SJSA1 (cell line): ENCODE measurements around the gene TCF7. TPM values are rescaled to one million over a fixed set of nuclear protein-coding genes. Genes with fewer than 3 reads are reported as not detected.

ENCODE experiments used
- DNase-seq, 2 experiments: peaks; one replicate each; pipeline ENCODE4 v3.0.0-alpha.2; 2015 to 2020; ENCODE audit warnings: low spot score in 2 of 2, low read depth in 1 of 2
- H3K27ac ChIP-seq: fragments of 250-450 bp; sonication (Bioruptor Pico); 2 replicates; pipeline ENCODE4 v1.5.1; 2020; ENCODE audit warnings: mild to moderate bottlenecking, moderate library complexity
- H3K27me3 ChIP-seq: fragments of 250-450 bp; sonication (Bioruptor Pico); replicated peaks from 2 replicates; pipeline ENCODE4 v1.5.1; 2020; ENCODE audit warnings: mild to moderate bottlenecking, moderate library complexity
- H3K36me3 ChIP-seq: fragments of 250-450 bp; sonication (Bioruptor Pico); 2 replicates; pipeline ENCODE4 v1.5.1; 2020; ENCODE audit warnings: mild to moderate bottlenecking
- H3K4me1 ChIP-seq: fragments of 250-450 bp; sonication (Bioruptor Pico); replicated peaks from 2 replicates; pipeline ENCODE4 v1.6.1; 2021; ENCODE audit warnings: mild to moderate bottlenecking
- H3K4me3 ChIP-seq: fragments of 250-450 bp; sonication (Bioruptor Pico); 2 replicates; pipeline ENCODE4 v1.5.1; 2020; ENCODE audit warnings: mild to moderate bottlenecking
- H3K9me3 ChIP-seq: fragments of 250-450 bp; sonication (Bioruptor Pico); replicated peaks from 2 replicates; pipeline ENCODE4 v1.5.1; 2020; ENCODE audit warnings: mild to moderate bottlenecking
- total RNA-seq: library from RNA; depleted of rRNA; stranded (reverse); fragments of >200 nt; shearing (Covaris generic); gene quantifications from 2 replicates; pipeline ENCODE4 v1.2.3, GENCODE V29; 2014; rRNA removed

The TCF7 gene
- 17.8 and 33.5 TPM in 2 replicates for total RNA-seq

DNA sequence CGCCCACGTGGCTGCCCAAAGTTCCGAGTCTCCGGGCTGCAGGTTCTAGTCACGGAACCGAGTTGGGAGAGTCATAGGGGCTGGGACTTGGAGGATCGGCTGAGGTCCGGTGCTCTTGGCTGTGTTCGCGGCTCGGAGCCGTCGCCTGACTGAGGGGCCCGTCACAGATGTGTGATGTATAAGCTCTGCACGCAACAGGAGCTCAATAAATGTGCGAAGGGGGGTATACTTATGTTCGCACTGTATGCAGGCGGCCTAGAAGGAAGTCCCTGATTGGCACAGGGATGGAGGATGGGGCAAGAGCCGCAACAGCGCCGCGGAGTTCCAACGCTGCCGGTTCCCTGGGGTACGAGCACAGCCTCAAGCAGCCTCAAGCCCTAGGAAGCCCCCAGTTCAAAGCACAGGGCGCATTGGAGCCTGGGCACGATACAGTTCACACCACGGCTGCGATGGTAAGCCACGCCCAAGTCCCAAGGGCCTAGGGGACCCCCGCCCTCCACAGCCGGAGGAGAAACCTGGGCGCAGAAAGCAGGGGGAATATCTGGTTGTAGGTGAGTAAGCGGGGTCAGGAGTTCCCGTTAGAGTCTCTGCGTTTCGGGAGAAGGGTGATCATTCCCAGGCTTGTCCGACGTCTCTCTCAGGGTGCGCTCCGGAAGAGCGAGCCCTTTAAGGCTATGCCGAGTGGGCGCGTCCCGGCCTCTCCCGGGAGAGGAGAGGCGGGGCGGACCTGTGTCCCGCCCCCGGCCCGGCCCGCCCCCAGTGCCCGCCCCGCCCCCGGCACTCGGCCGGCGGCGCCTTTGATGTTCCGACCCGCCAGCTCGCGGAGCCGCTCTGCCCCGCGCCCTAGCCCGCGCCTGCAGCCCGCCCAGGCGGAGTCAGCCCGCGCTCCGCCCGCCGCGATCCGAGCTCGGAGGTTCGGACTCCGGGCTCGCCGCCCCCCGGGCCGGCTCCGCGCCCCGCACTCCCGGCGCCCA lies at the start of gene TCF7:
TCF7 (plus strand) TSS at position 780 of the 974 bp plus-strand sequence. CDS start 226 bp downstream, outside the sequence.
- Histone ChIP-seq H3K4me3 (peak within 1 kb of the TSS; percentile 68), H3K27ac (peak within 1 kb of the TSS; percentile 23), H3K4me1 (peaks cover 48% of the 10 kb centered on the region), H3K36me3 (peaks cover 40% of the 10 kb centered on the region), H3K9me3 (no peaks in the 10 kb centered on the region), H3K27me3 (no peaks in the 10 kb centered on the region)
- peak; percentile 85 to 86 for DNase-seq

DNA sequence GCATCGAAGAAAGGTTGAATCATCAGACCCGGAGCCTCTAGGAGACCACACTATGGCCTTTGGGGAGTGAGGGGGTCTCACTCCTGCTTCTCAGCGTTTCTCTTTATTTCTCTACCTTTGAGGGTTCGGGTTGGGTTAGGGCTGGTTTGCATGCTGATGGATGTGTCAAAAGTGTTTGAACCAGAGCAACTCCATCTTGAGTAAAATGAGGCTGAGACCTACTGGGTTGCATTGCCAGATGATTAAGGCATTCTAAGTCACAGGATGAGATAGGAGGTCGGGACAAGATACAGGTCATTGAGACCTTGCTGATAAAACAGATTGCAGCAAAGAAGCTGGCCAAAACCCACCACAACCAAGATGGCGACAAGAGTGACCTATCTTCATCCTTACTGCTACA lies 44.9 kb upstream of the TCF7 start:
- Histone ChIP-seq H3K4me1 (peaks cover 35% of the 10 kb centered on the region), H3K9me3 (no peaks in the 10 kb centered on the region), H3K4me3 (no peak overlapping the region), H3K36me3 (no peaks in the 10 kb centered on the region), H3K27me3 (no peaks in the 10 kb centered on the region), H3K27ac (no peak overlapping the region)
- DNase-seq: no peak

- H3K27me3 ChIP-seq: no peaks in the 10 kb centered on the region
- no peak overlapping the region for H3K27ac ChIP-seq
- DNase-seq: no peak
Measured at GRCh38 chr5:134070725-134071613, 43.5 kb upstream of the TCF7 start.

GRCh38 chr5:134071614-134072207 lies 42.8 kb upstream of the TCF7 start:
- H3K36me3 ChIP-seq: no peaks in the 10 kb centered on the region
- H3K27ac ChIP-seq: no peak overlapping the region
- DNase-seq: no peak
- no peaks in the 10 kb centered on the region for H3K27me3 ChIP-seq
- H3K9me3 ChIP-seq: no peaks in the 10 kb centered on the region
- H3K4me3 ChIP-seq: no peak overlapping the region
- peaks cover 35% of the 10 kb centered on the region for H3K4me1 ChIP-seq

More at GRCh38 chr5:134070725-134071613, 43.5 kb upstream of the TCF7 start:
- H3K9me3 ChIP-seq: no peaks in the 10 kb centered on the region
- H3K4me1 ChIP-seq: peaks cover 35% of the 10 kb centered on the region
- no peak overlapping the region for H3K4me3 ChIP-seq
- H3K36me3 ChIP-seq: no peaks in the 10 kb centered on the region

DNA sequence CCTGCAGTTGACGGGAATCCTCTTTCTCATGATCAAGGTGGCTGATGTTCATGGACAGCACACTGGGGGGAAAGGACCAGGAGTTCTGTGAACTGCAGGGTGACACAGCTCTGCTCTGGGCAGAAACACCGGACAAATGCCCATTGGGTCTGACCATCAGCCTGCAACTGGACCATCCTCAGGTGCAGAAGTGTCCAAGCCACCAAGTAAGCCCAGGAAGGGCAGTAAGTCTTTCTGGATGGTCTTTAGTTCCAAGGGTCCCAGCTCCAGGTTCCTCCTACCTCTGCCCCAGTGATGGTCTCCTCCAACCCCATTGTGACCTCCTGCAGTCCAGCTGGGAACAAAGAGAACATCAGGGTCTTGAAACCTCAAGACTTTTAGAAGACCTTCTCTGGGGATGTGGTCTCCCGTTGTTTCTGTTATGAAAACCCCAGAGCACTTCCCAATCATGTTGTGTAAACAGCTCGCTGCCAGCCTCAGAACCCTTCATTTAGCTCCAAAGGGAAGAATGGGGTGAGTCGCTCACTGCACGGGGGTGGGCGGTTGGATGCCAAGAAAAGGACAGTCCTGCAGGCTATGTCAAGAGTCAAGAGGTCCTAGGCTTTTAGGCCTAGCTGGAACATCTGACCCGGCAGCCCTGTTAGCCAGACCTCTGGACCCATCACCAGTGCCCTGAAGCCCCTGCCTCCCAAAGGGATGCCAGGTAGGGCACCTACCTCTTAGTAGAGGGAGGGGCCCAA lies 41.8 kb upstream of the TCF7 start:
- H3K27me3 ChIP-seq: no peaks in the 10 kb centered on the region
- H3K4me3 ChIP-seq: no peak overlapping the region
- H3K4me1 ChIP-seq: peaks cover 35% of the 10 kb centered on the region
- DNase-seq: peak in 1 of 2 experiments; percentile 50
- no peaks in the 10 kb centered on the region for H3K9me3 ChIP-seq
- no peaks in the 10 kb centered on the region for H3K36me3 ChIP-seq
- H3K27ac ChIP-seq: no peak overlapping the region

GRCh38 chr5:134073404-134073803 lies 41.1 kb upstream of the TCF7 start:
- DNase-seq: peak in 1 of 2 experiments; percentile 50
- Histone ChIP-seq H3K27ac (no peak overlapping the region), H3K27me3 (no peaks in the 10 kb centered on the region), H3K9me3 (no peaks in the 10 kb centered on the region), H3K4me1 (peaks cover 28% of the 10 kb centered on the region), H3K36me3 (no peaks in the 10 kb centered on the region), H3K4me3 (no peak overlapping the region)

DNA sequence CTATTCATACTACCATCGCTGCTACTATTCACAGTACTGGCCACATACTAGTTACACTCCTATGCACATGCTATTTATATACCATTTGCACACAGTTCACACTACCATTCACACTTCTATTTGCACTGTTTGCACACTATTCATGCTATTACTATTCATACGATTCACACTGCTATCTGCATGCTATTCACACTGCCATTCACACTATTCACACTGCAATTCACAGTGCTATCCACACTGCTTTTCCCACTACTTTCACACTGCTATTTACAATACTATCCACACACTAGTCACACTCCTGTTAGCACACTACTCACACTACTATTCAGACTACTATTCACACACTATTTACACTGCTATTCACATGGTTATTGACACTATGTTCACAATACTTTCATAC lies 39.4 kb upstream of the TCF7 start:
- no peaks in the 10 kb centered on the region for H3K36me3 ChIP-seq
- no peak for DNase-seq
- H3K4me1 ChIP-seq: peaks cover 14% of the 10 kb centered on the region
- H3K27me3 ChIP-seq: no peaks in the 10 kb centered on the region
- H3K4me3 ChIP-seq: no peak overlapping the region
- H3K27ac ChIP-seq: no peak overlapping the region
- H3K9me3 ChIP-seq: no peaks in the 10 kb centered on the region

DNA sequence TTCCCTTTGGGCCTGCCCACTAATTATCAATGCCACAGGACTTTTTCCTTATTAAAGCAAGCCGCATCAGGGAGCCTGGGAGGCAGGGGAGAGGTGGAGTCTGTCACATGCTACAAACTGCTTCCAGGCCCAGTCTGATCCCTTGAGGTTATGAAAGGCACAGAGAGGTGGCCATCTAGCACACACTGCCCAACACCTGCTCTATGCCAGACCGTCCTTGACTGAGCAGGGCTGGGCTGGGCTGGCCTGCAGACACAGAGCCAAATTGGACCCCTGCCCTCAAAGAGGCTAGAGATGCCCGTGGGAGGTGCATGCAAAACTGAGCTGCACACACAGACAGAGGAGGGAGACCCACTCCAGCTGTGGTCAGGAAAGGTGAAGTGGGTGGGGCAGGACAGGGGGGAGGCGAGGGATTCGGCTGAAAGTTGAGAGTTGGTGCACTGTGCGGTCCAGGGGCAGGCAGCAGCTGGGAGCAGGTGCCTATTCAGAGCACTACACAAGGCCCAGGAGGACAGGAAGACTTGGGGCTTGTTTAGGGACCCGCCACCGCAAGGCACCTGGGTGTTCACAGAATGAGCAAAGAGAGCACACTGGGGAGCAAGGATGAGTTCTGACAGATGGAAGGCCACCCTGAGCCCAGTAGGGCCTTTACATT lies 36.4 kb upstream of the TCF7 start:
- no peak for DNase-seq
- Histone ChIP-seq H3K27me3 (no peaks in the 10 kb centered on the region), H3K4me1 (peaks cover 6% of the 10 kb centered on the region), H3K27ac (no peak overlapping the region), H3K36me3 (no peaks in the 10 kb centered on the region), H3K4me3 (no peak overlapping the region), H3K9me3 (no peaks in the 10 kb centered on the region)

- H3K4me3 ChIP-seq: no peak overlapping the region
- no peak overlapping the region for H3K27ac ChIP-seq
- 0 out of 2 replicates have a peak, but pooled peaks cover 5% of the 10 kb centered on the region for H3K4me1 ChIP-seq
- no peak for DNase-seq
- no peaks in the 10 kb centered on the region for H3K36me3 ChIP-seq
- H3K9me3 ChIP-seq: no peaks in the 10 kb centered on the region
- no peaks in the 10 kb centered on the region for H3K27me3 ChIP-seq
Measured at GRCh38 chr5:134079748-134080581, 34.5 kb upstream of the TCF7 start.

DNA sequence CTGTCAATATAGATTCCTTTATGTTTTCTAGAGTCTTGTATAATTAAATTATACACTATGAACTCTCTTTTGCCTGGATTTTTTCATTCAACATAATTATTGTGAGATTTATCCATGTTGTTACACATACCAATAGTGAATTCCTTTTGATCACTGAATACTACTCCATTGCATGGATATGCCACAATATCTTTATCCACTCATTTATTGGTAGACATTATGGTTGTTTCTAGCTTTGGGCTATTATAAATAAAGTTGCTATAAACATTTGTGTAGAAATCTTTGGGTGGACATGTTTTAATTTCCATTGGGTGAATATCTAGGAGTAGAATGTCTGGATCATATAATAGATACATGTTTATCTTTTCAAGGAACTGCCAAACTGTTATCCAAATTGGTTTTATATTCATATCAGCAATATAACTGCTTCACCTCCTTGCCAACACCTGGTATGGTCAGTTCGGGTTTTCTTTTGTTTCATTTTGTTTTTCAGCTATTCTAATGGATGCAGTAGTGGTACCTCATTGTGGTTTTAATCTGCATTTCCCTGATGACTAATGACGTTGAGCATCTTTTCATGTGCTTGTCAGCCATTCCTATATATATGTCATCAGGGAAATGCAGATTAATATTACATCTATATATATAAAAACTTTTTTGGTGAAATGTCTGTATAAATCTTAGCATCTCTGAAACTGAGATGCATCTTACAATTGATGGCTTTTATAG lies 32.1 kb upstream of the TCF7 start:
- H3K4me3 ChIP-seq: no peak overlapping the region
- H3K27ac ChIP-seq: no peak overlapping the region
- no peaks in the 10 kb centered on the region for H3K27me3 ChIP-seq
- H3K4me1 ChIP-seq: 0 out of 2 replicates have a peak, but pooled peaks cover 5% of the 10 kb centered on the region
- H3K36me3 ChIP-seq: no peaks in the 10 kb centered on the region
- no peak for DNase-seq
- no peaks in the 10 kb centered on the region for H3K9me3 ChIP-seq

DNA sequence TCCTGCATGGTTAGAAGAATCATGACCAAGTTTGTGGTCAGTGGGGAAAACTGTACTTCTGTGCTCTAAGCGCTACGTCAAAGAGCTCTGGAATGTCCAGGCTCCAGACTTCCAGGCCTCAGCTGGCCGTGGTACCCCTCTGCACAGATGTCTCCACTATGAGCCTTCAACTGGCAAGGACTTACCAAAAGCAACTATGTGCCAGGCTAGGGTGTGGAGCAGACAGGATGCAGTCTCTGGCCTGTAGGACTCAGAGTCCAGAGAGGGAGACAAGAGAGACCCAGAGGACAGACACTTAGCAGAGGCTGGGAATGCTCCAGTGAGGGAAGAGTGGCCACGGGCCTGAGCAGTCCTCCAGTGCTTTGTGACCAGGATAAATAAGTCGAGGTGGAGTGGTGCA lies 31.0 kb upstream of the TCF7 start:
- no peak for DNase-seq
- Histone ChIP-seq H3K4me3 (no peak overlapping the region), H3K27ac (no peak overlapping the region)

More for the DNA sequence above, 31.0 kb upstream of the TCF7 start:
- Histone ChIP-seq H3K9me3 (no peaks in the 10 kb centered on the region), H3K4me1 (0 out of 2 replicates have a peak, but pooled peaks cover 8% of the 10 kb centered on the region), H3K36me3 (no peaks in the 10 kb centered on the region), H3K27me3 (no peaks in the 10 kb centered on the region)
